ENCODE measurements around the gene GPATCH1.
"Not testable (repeated sequence)": the region's sequence is repeated elsewhere in the genome, so short reads cannot be mapped to it uniquely, and the experiment has no call there.

GPATCH1 gene

GRCh38 chr19:33124207-33125098, 43.5 kb downstream of the GPATCH1 start:
- DNase-seq, result no peak

- peak; percentile 55 for DNase-seq
Observed at GRCh38 chr19:33125929-33126388, 45.0 kb downstream of the GPATCH1 start.

- DNase-seq, result not testable (repeated sequence)
Observed at GRCh38 chr19:33126712-33127111, 45.7 kb downstream of the GPATCH1 start.

GRCh38 chr19:33129901-33130300, 48.9 kb downstream of the GPATCH1 start:
- DNase-seq, result no peak

- DNase-seq, result no peak
Observed at GRCh38 chr19:33130433-33130832, 49.5 kb downstream of the GPATCH1 start.

- DNase-seq, result no peak
Observed at GRCh38 chr19:33132021-33132420, 51.0 kb downstream of the GPATCH1 start, which contains the start of gene WDR88. Gene WDR88 (plus strand): TSS chr19:33132114. CDS start chr19:33132170, 56 bp downstream.

- no peak for DNase-seq
Observed at GRCh38 chr19:33132425-33132824, 51.4 kb downstream of the GPATCH1 start.

GRCh38 chr19:33133438-33134031, 52.6 kb downstream of the GPATCH1 start:
- peak; percentile 14 for DNase-seq

GRCh38 chr19:33134571-33135041, 53.6 kb downstream of the GPATCH1 start:
- no peak for DNase-seq

- no peak for DNase-seq
Observed at GRCh38 chr19:33139165-33139564, 58.2 kb downstream of the GPATCH1 start.

GRCh38 chr19:33143897-33144405, 63.0 kb downstream of the GPATCH1 start:
- DNase-seq, result peak; percentile 47

GRCh38 chr19:33146209-33146608, 65.2 kb downstream of the GPATCH1 start:
- no peak for DNase-seq

GRCh38 chr19:33147538-33147937, 66.6 kb downstream of the GPATCH1 start:
- DNase-seq, result no peak

GRCh38 chr19:33150852-33151518, 70.0 kb downstream of the GPATCH1 start:
- DNase-seq, result no peak

GRCh38 chr19:33152176-33152575, 71.2 kb downstream of the GPATCH1 start:
- peak; percentile 8 for DNase-seq

GRCh38 chr19:33152625-33153024, 71.6 kb downstream of the GPATCH1 start:
- not testable (repeated sequence) for DNase-seq

GRCh38 chr19:33154313-33154712, 73.3 kb downstream of the GPATCH1 start:
- DNase-seq, result not testable (repeated sequence)

GRCh38 chr19:33156334-33156733, 75.4 kb downstream of the GPATCH1 start:
- DNase-seq, result peak; percentile 51

- no peak for DNase-seq
Observed at GRCh38 chr19:33157906-33158305, 76.9 kb downstream of the GPATCH1 start.

- no peak for DNase-seq
Observed at GRCh38 chr19:33158365-33158764, 77.4 kb downstream of the GPATCH1 start.

GRCh38 chr19:33159149-33159548, 78.2 kb downstream of the GPATCH1 start:
- no peak for DNase-seq

GRCh38 chr19:33159893-33160292, 78.9 kb downstream of the GPATCH1 start:
- no peak for DNase-seq

- no peak for DNase-seq
Observed at GRCh38 chr19:33161201-33161600, 80.2 kb downstream of the GPATCH1 start.

Measured in fibroblast of skin of abdomen (primary cell).